MCF 10A (cell line): ENCODE results near the gene RNF207. TPM values are rescaled to one million over a fixed set of nuclear protein-coding genes. Genes with fewer than 3 reads are reported as not detected.
A peak's percentile ranks its signal among the peaks of the same experiment; 100 is the strongest.

Experiments
- BruUV-seq: library from RNA; stranded (reverse); fragments of 400-500 nt; replicated peaks from 2 replicates; lab custom pipeline; 2021; lab: Mats Ljungman, UMichigan
- CTCF ChIA-PET: fragments of 300-600 bp; sonication (Branson Sonifier 250); formaldehyde crosslinking; extraction: SDS; loops from one replicate; lab custom pipeline; 2021; ENCODE audit warnings: antibody characterized with exemption, inconsistent platforms; lab: Yijun Ruan, JAX
- POLR2A ChIA-PET: fragments of 300-600, 350-650 bp; sonication (Branson Sonifier 250); formaldehyde crosslinking; extraction: SDS; loops from one replicate; lab custom pipeline; 2020; ENCODE audit warnings: antibody characterized with exemption, inconsistent platforms; lab: Yijun Ruan, JAX
- DNase-seq: peaks from one replicate; pipeline ENCODE4 v3.0.0-alpha.2; 2018; ENCODE audit not compliant: unreplicated experiment
- H3K27ac Mint-ChIP-seq: one replicate; pipeline ENCODE4 v1.8.0; 2022; ENCODE audit warnings: mild to moderate bottlenecking, low read depth, mixed read lengths; ENCODE audit not compliant: unreplicated experiment
- H3K27me3 Mint-ChIP-seq: one replicate; pipeline ENCODE4 v1.8.0; 2022; ENCODE audit warnings: mixed read lengths; ENCODE audit not compliant: insufficient read depth, unreplicated experiment
- H3K36me3 Mint-ChIP-seq: one replicate; pipeline ENCODE4 v1.8.0; 2022; ENCODE audit warnings: mild to moderate bottlenecking, moderate library complexity, mixed read lengths; ENCODE audit not compliant: insufficient read depth, unreplicated experiment
- H3K4me1 Mint-ChIP-seq: one replicate; pipeline ENCODE4 v1.8.0; 2022; ENCODE audit warnings: mixed read lengths; ENCODE audit not compliant: insufficient read depth, unreplicated experiment
- H3K4me3 Mint-ChIP-seq: one replicate; pipeline ENCODE4 v1.8.0; 2022; ENCODE audit warnings: mild to moderate bottlenecking, moderate library complexity, mixed read lengths; ENCODE audit not compliant: unreplicated experiment
- H3K9me3 Mint-ChIP-seq: one replicate; pipeline ENCODE4 v1.8.0; 2022; ENCODE audit warnings: mixed read lengths; ENCODE audit not compliant: unreplicated experiment
- CTCF ChIP-seq: fragments of 200-600 bp; IDR thresholded peaks from one replicate; pipeline ENCODE4 v1.8.0; 2022; ENCODE audit warnings: antibody characterized with exemption, mild to moderate bottlenecking; ENCODE audit not compliant: unreplicated experiment
- intact Hi-C: fragments of 100-400 bp; cut with micrococcal nuclease; formaldehyde crosslinking; loops from 2 replicates; pipeline ENCODE4 v1.14.1; 2022
- total RNA-seq: library from RNA; stranded (reverse); gene quantifications from 2 replicates; pipeline ENCODE4 v1.2.3, GENCODE V29; 2022

The RNF207 gene
- total RNA-seq, 1 experiment from 2014 or later, result 6.2 TPM

GRCh38 chr1:6185151-6185550 is 20.8 kb upstream of the RNF207 start:
- Mint-ChIP-seq H3K36me3 (peaks cover 64% of the 10 kb centered on the region), H3K4me3 (no peak overlapping the region), H3K27me3 (peaks cover 12% of the 10 kb centered on the region), H3K9me3 (no peaks in the 10 kb centered on the region), H3K27ac (no peak overlapping the region), H3K4me1 (peaks cover 6% of the 10 kb centered on the region)
- BruUV-seq, result no TSS peak
- ChIA-PET POLR2A (interaction anchor here (0.9 to 1.2 kb wide), 2 partner anchors 13 to 61 kb away, joined by 3 to 4 read pairs; no protein-coding TSS in a partner anchor), CTCF (interaction anchor here (0.6 to 1.5 kb wide), 11 partner anchors 8 to 237 kb away, joined by 3 to 7 read pairs (median 4); no protein-coding TSS in a partner anchor)
- no peak for TF ChIP-seq CTCF
- intact Hi-C loops, result loop anchor here (1.0 kb wide), 1 partner anchor 76 kb away; no protein-coding TSS in a partner anchor
- no peak for DNase-seq

GRCh38 chr1:6185635-6186382 is 20.1 kb upstream of the RNF207 start:
- peaks cover 70% of the 10 kb centered on the region for H3K36me3 Mint-ChIP-seq

GRCh38 chr1:6188466-6188865 is 17.5 kb upstream of the RNF207 start:
- Mint-ChIP-seq H3K9me3 (no peaks in the 10 kb centered on the region), H3K27me3 (no peaks in the 10 kb centered on the region), H3K27ac (no peak overlapping the region), H3K4me3 (no peak overlapping the region), H3K4me1 (peaks cover 11% of the 10 kb centered on the region), H3K36me3 (peaks cover 93% of the 10 kb centered on the region)
- no peak for TF ChIP-seq CTCF
- intact Hi-C loops, result no loop called here
- no TSS peak for BruUV-seq
- peak; percentile 79 for DNase-seq
- ChIA-PET POLR2A (interaction anchor here (0.7 to 1.5 kb wide), 4 partner anchors 8 to 11 kb away, joined by 3 to 8 read pairs (median 4); no protein-coding TSS in a partner anchor), CTCF (interaction anchor here (0.7 to 1.0 kb wide), 3 partner anchors 33 to 118 kb away, joined by 3 read pairs; no protein-coding TSS in a partner anchor)

More at GRCh38 chr1:6185635-6186382, 20.1 kb upstream of the RNF207 start:
- DNase-seq, result peak; percentile 49
- BruUV-seq, result no TSS peak
- no peak overlapping the region for H3K27ac Mint-ChIP-seq
- peaks cover 12% of the 10 kb centered on the region for H3K27me3 Mint-ChIP-seq
- ChIA-PET POLR2A (interaction anchor here (0.6 to 1.2 kb wide), 3 partner anchors 13 to 61 kb away, joined by 3 to 4 read pairs (median 3); no protein-coding TSS in a partner anchor), CTCF (interaction anchor here (0.6 to 1.5 kb wide), 11 partner anchors 9 to 237 kb away, joined by 3 to 7 read pairs (median 4); no protein-coding TSS in a partner anchor)
- peaks cover 6% of the 10 kb centered on the region for H3K4me1 Mint-ChIP-seq
- H3K4me3 Mint-ChIP-seq, result no peak overlapping the region
- intact Hi-C loops, result loop anchor here (1.0 kb wide), 1 partner anchor 77 kb away; no protein-coding TSS in a partner anchor
- peak; percentile 38 for TF ChIP-seq CTCF
- no peaks in the 10 kb centered on the region for H3K9me3 Mint-ChIP-seq

- POLR2A ChIA-PET, result no interaction called here
- CTCF ChIA-PET, result interaction anchor here (0.6 kb wide), 3 partner anchors 22 to 498 kb away, joined by 3 to 5 read pairs (median 4); no protein-coding TSS in a partner anchor
- Mint-ChIP-seq H3K4me3 (no peak overlapping the region), H3K27me3 (no peaks in the 10 kb centered on the region), H3K9me3 (no peaks in the 10 kb centered on the region), H3K36me3 (peaks cover 100% of the 10 kb centered on the region), H3K27ac (no peak overlapping the region), H3K4me1 (peaks cover 18% of the 10 kb centered on the region)
- no peak for DNase-seq
- intact Hi-C loops, result no loop called here
- no peak for TF ChIP-seq CTCF
- no TSS peak for BruUV-seq
Measured at GRCh38 chr1:6191968-6192367, 14.0 kb upstream of the RNF207 start.
